ENCODE results near the gene HOXA2. TPM values are rescaled to one million over a fixed set of nuclear protein-coding genes. Genes with fewer than 3 reads are reported as not detected.

The HOXA2 gene
- total RNA-seq, 1 donor from 2014 or later, result 0.56 TPM

DNA sequence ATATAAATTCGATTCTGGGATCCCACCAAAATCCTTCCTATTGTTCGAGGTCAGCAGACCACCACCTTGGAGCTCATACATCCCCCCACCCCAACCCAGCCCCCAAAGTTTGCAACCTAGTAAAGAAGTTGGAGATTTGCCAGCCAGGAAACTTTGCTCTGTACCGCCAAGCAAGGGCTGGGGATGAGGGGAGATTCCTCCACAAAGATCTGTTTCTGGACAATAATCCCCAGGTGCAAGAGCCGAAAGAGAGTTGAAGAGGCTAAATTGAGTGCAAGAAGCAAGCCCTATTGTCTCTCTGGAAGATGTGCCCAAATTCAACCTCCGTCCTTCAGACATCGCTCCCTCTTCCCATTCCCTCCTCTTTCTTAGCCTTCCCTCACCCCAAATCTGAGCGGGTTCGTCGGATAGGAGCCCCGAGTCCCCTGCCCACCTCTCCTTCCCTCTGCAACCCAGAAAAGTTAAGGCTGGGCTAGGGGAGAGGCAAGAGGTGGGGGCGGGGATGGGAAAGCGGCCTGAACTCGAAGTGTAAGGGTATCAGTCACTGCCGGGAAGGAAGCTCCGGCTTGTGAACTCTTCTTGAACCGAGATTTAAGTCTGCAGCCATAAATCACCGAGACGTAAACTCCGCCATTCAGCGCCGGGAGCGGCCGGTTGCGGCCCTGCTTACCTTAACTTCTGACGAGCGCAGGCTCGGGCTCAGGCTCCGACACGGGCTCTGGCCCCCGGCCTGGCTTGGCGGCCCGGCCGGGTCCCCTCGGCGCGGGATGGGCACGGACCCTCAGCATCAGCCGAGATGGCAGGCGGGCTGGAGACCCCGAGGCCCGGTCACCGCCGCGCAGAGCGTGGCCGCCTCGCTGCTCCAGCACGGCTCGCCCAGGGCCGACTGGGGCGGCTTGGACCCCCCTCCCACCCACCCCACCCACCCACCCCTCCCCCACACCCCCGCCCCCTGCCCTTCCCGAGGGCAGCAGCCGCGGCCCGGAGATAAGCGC, 10.8 kb upstream of the HOXA2 start:
- peak; percentile 79 for DNase-seq (ENCODE audit: low read depth)

DNA sequence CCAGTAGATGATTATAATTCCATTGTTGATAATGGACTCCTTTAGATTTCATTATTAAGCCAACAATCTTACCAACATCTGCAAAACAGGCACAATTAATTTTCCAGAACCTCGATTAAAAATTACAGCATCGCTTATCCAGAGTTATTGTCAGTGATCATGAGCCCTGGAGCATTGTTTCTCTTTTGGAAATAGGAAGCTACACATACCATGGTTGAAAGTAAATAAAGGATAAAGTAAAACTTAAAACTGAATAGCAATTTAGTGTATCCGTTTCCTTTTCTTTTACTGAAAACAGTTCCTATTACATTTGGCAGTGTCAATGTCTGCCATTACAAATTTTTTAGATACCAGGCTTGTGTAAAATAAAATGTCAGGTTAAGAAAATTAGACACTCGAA, 9.9 kb upstream of the HOXA2 start:
- DNase-seq (ENCODE audit: low read depth), result no peak

DNA sequence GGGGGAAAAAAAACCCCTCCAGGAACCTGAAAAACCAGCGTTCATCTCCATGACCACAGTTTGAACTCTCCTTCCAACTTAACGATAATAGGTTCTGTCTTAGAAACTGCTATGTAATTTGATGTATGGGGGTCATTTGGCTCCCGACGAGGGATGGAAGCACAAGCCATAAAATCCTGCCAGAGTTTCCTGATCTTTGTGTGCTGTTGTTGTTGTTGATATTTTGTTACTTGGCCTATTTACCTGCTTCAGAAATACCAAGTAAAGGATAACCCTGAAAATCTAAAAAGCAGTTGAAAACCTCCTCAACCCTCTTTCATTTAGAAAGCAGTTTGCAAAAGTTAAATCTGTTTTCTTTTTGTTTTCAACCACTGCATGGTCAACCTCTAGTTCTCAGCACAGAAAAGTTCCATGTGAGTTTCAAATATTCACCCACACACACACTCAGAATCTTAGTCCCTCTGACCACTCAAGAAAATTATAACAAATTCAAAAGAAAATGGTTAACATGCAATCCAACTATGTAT, 9.3 kb upstream of the HOXA2 start:
- no peak for DNase-seq (ENCODE audit: low read depth)

DNA sequence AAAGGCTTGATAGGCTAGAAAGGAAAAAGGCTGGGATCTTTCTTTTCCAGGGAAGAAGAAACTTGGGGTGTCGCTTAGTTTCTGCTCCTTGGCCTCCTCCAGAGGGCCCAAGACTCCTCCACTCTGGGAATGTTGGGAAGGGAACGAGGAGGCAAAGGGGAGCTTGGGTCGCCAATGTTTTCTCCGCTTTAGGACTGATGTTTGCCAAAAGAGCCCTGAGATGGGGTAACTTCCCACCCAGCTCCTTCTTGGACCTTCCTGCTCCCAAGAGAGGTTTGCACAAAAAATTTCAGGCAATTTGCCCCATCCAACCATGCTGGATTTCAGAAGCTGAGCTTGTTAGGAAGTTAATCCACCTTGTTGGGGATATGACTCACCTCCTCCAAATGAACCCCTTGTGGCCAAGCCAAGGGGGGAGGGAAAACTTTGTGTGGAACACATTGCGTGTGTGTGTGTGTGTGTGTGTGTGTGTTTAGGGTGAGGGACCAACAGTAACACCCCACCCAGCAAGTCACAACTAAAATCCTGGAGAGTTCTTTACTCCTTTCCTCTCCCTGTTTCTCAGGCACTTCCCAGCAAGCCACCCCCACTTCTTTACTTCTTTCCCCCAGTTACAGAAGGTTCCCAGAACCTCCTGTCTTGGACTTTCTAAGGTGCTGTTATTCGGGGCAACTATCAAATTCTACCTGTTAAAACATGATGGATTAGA, 8.7 kb upstream of the HOXA2 start:
- peak; percentile 45 for DNase-seq (ENCODE audit: low read depth)

DNA sequence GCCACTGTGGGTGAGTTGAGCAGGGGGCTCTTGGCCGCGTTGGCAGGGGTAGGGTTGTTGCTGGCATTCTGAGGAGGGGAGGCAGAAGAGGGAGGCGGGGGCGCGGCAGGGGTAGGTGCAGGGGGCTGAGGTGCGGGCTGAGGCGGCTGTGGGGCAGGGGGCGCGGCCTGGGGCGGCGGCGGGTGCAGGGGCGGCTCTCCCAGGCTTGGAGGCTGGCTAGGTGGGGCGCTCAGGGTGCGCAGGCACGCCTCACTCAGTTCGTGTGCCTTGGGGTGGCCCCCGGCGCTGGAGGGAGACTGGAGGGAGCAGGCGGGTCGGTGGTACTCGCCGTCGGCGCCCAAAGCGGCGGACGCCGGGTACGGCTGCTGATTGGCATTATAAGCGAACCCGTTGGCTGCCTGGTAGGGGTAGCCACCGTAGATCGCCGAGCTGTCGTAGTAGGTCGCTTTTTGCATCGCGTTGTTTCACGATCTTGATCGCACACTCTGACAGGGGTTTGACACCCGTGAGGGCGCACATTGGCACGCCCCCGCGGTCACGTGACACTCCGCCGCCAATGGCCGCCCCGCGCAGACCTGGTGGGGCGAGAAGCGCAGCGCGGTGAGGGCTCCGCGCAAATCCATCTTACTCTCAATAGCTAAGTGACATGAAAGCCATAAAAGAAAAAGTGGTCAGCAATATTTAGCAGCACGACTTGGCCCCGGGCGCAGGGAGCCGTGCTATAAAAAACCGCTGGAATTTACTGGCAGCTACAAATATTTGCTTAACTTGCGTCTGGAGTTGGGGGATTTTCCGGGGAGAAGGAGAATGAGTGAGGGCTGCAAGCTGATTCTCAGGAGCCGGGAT, 7.9 kb upstream of the HOXA2 start:
- DNase-seq (ENCODE audit: low read depth), result peak; percentile 39

DNA sequence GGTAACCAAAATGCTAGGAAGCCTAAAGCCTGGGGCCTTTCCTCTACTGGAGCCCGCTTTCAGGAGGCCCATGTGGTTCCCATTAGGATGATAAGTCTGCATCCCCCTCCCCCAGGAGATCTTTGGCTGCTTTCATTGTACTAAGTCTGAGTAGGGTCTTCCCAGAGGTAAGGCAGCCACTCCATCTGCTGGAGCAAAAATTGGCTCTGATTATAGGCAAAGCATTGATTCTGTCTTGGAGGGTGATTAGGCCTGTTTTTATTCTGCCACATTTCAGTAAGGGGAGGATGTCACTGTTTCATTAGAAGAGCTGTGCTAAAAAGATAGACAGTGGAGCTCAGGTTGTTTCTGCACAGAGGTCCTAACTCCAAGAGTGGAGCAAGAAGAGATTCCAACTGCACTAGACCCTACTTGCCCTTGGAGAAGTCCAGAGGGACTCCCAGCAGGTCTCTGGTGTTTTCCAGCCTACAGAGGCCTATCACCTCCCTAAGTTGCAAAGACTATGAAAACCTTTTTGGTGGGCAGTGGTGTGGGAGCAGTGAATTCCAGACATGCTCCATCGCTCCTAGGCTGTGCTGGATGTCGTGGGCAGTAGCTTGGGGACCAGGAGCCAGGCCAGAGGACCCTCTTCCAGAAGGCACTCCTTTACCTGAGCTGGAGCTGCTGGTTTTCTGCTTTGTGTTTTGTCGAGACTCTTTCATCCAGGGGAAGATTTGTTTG, 7.1 kb upstream of the HOXA2 start:
- DNase-seq (ENCODE audit: low read depth), result no peak

DNA sequence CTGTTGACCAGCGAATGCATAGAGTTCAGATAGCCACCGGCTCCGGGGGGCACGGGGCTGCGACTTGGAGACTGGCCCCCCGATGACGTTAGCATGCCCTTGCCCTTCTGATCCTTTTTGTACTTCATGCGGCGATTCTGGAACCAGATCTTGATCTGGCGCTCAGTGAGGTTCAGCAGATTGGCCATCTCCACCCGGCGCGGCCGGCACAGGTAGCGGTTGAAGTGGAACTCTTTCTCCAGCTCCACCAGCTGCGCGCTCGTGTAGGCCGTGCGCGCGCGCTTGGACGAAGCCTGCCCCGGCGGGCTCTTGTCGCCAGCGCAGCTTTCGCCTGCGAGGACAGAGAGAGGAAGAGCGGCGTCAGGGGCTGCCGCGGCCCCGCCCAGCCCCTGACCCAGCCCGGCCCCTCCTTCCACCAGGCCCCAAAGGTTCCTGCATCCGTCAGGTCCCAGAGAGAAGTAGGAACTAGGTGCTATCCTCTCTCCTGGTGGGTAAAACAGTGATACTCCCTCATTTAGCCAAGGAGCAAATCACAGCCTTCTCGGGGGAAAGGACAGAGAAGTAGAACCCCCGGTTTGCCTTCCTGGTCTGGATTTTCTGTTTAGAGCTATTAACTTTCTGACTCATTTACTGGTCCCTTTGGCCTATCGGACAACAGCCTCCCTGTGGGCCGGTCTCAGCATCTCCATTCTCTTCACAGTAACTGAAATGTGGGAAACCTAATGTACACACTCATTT, 6.1 kb upstream of the HOXA2 start:
- no peak for DNase-seq (ENCODE audit: low read depth)

DNA sequence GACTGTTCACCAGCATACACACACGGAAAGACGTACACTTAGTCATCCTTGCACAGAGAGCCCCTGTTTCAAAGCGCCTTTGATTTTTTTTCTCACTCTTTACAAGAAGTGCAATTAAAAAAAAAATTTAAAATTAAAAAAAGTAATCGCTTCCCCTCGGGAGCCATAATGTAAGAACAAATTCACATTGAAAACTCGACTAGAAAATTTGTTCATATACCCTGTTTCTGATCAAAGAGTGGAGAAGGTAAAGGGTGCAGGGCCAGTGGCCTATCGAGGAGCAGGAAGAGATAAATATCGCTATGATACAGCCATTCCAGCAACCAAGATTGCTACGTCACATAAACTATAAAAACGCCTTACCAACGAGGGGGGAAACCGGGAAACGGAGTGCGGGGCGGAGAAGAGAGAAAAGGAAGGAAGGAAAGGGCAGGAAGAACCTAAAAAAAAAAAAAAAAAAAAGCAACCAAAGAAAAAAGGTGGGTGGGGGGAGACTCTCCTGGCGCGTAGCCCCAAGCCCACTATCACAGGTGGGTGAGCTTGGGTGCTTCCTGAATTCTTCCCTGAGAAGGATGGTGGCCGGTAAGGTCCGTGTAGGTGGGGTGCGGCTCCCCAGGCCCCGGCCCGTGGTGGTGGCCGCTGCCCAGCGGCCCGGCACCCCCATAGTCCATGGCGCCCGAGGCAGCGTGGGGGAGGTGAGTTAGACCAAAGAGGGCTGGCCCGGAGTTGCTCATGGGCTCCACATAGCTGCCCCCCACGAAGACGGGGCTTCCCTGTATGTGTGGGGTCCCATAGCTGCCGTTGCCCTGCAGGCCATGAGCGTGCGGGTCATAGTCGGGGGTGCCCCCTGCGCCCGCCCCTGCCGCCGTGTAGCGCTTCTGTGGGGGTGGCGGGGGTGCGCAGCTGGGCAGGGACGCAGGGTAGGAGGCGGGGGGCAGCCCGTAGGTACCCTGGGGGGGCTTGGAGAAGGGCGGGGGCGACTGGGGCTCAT, 5.2 kb upstream of the HOXA2 start:
- DNase-seq (ENCODE audit: low read depth), result no peak

DNA sequence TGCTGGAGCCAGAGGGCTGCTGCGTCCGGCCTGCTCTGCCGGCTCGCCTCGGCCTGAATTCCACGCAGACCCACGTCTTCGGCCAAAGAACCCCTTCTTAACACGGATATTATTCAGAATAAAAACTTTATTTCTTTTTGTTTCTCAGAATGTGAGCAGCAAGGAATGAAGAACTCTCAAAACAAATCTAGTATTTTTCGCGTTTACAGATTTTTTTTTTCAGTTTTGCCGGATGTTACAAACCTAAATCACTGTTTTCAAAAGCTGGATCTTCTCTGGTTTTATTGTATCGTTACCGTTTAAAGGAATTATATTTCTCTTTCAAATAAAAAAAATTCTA, 4.4 kb upstream of the HOXA2 start:
- no peak for DNase-seq (ENCODE audit: low read depth)

DNA sequence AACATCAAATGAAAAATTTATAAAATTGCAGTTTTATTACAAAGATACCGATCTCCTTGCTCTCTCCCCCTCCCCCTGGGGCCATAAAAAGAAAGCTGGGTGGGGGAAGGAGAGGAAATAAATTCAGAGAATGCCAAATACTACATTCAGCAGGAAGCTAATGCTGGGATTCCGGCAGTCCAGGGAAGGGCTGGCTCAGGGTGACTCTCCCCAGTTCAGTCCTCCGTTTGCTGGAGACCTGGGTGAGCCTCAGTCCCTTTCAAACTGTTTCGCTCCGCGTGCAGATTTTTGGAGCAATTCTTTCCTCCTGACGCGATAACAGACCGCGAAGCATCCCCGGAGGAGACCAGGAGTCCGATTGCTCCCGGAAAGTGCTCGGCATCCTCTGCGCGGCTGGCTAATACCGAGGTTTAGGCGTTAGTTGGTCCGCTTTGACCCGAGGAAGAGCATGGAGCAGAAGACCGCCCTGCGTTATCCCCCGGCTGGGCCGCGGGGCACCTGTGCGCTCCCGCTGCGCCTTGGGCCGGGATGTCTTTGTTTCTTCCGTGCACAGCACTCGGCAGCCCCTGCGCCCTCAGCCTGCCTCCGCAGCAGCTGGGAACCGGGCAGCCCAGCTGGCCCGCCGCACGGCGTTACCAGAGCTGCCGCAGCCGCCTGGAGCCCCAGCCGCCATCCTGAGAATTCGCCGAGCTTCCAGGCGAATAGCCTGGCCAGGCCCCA, 3.9 kb upstream of the HOXA2 start:
- peak; percentile 89 for DNase-seq (ENCODE audit: low read depth)

DNA sequence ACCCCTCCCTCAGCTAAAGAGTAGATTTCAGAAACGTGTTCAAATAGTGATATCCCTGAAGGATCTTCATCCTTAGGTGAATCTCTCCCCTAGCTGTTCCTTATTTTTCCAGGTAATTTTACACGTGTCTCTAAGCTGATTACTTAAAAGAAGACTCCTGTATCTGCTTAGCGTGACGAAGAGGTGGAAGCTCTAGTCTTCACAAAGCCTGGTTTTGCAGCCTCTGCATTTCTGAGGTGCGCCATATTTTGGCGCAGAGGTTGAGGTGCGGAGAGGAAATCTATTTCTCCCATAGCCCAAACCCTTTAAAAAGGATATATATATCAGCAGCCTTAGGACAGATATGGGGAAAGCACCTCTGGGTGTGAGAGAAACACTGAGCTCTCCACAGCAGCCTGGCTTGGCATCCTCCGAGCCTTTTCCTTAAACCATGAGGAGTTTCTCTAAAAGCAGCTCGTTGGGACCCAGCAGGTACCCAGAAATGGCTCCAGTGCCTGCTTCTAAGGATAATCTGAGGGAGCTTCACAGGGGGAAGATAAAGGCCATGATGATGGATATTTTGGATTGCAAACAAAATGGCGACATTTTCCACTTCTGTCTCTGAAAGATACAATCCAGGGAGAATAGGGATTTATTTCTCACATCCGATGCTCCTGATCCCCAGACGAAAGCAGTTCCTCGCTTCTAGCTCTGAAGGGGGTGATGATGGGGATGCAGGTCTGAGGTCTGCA, 3.0 kb upstream of the HOXA2 start:
- DNase-seq (ENCODE audit: low read depth), result no peak

DNA sequence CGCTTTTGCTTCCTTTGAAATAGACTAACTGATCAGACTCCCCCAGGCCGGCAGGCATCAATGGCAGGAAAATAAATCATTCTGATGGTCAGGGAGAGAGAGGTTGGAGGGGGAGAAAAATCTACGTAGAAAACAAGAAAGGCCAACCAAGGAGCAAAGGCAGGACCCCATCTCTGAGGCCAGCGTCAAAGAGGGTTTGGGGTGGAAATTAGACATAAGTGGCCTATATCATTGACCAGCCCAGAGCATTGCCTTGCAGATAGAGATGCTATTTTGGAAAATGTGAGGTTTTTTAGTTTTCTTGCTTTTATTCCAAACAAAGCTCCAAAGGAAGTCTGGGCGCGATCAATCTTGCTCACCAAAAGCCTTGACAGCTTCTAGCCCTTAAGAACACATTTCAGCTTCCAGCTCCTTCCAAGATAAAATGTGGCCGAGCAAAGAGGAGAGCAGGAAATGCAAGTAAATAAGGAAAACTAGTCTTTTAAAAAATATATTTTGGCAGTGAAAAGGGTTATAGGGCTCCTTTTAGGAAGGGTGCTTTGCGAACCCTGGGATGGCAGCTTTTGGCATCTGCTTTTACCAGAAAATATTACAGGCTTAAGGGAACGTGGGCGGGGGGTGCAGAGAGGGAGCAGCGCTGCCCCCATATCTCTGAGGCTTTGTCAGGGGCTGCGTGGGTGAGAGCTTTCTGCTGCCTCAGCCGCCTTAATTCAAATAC, 2.0 kb upstream of the HOXA2 start:
- DNase-seq (ENCODE audit: low read depth), result no peak

DNA sequence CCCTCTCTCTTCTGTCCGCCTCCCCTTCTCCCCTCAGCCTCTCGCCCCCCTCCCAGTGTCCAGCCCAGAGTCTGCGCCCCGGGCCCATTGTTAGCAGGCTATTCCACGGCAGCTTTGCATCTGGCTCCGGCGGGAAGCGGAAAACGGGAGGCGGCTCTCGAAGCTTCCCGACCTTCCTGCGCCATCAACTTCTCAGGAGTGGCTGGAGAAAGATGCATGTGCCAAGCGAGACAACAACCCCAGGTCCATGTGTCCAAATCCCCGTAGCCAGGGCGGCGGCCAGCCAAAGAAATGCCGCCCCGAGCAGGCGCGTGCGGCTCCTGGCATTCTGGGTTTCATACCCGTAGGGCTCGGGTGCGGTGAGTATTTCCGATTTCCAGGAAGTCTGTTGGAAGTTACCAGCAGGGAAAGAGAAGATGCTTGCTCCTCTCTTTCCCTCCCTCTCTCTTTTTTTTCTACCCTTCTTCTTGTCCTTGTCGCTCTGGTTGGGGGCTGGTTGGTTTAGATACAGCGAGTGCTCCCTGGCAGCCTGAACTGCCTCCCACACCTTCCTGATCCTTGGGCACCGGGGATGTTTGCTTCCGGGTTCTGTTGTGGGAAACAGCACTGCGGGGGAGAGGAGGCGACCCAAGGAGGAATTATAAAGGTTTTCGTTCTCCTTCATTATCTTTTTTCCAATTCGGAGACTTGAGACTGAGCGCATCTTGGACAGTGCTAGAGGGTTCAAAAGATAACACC, 1.2 kb upstream of the HOXA2 start:
- no peak for DNase-seq (ENCODE audit: low read depth)

DNA sequence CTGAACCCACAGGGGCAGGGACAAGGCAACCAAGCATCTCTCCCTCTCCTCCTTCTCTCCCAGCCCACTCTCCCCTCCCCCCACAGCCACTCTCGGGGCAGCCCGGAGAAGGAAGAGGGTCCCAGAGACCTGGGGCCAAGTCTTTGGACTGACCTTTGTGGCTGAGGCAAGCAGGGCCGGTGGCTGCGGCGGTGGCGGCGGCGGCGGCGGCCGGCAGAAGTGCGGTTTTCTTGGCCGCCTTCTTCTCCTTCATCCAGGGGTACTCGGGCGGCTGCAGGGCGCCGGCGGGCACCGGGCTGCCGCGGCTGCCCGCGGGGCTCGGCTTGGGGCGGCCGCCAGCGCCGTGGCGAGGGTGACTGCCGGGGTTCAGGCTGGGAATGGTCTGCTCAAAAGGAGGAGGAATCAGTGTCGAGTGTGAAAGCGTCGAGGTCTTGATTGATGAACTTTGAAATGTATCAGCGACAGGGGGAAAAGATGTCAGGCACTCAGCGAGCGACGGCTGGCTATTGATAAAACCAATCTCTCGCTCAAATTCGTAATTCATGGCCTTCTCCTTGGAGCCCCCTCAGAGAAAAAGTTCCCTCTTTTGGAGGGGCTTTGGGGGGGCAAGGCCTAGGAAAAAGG, 414 bp downstream of the HOXA2 start:
- no peak for DNase-seq (ENCODE audit: low read depth)

DNA sequence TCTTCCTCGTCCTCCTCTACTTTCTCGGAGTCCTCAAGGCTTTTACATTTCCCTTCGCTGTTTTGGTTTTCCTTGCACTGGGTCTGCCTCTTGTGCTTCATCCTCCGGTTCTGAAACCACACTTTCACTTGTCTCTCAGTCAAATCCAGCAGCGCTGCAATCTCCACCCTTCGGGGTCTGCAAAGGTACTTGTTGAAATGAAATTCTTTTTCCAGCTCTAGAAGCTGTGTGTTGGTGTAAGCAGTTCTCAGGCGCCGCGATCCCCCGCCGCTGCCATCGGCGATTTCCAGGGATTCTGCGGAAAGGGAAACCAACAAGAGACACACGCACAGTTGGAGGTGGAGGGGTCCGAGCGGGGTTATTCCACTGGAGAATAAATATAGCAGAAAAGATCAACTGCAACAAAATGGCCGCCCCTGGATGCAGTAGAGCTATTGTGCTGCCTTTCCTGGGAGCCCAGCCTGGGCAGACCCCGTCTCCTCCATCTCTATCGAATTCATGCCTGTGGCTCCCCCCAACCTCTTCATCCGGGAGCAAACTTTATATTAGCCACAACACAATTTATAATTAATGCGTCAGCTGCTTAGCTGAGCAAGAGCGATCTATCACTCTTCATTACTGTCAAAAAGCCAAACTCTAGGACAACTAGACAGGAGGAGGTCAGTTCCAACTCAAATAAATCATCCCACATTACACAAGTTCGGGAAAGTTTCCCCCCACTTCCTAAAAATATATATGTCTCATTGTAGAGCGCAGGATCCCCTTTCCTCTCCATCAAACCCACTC, 1.1 kb downstream of the HOXA2 start:
- DNase-seq (ENCODE audit: low read depth), result no peak

Data from myocyte (in vitro differentiated cells).